ENCODE results near the gene PAK1. TPM values are rescaled to one million over a fixed set of nuclear protein-coding genes. Genes with fewer than 3 reads are reported as not detected.
A peak's percentile ranks its signal among the peaks of the same experiment; 100 is the strongest.

The PAK1 gene
- total RNA-seq, 1 donor from 2014 or later, result 41.0 TPM

- H3K79me2 ChIP-seq (ENCODE audit: insufficient read depth, low read length), result no peaks in the 10 kb centered on the region
- H3K4me2 ChIP-seq (ENCODE audit: low read length), result peak overlapping the region; percentile 21
- TF ChIP-seq CTCF (IDR thresholded peaks at IDR 0.05; ENCODE audit: insufficient read depth, low read depth, low read length) (no peak), EZH2 (IDR thresholded peaks at IDR 0.05; ENCODE audit: insufficient read depth, low read length) (no peak)
- H3K4me1 ChIP-seq (ENCODE audit: insufficient read depth, low read length), result peaks cover 16% of the 10 kb centered on the region
- no peaks in the 10 kb centered on the region for H4K20me1 ChIP-seq (ENCODE audit: insufficient read depth, low read length)
- H3K9me3 ChIP-seq (ENCODE audit: insufficient read depth, low read depth, low read length), result no peaks in the 10 kb centered on the region
- peak overlapping the region; percentile 1 for H3K27ac Mint-ChIP-seq (ENCODE audit: unreplicated experiment)
- H3K4me1 Mint-ChIP-seq (ENCODE audit: low read depth, unreplicated experiment), result peaks cover 31% of the 10 kb centered on the region
- no peaks in the 10 kb centered on the region for H3K9me3 Mint-ChIP-seq (ENCODE audit: unreplicated experiment)
- H3K27me3 Mint-ChIP-seq (ENCODE audit: low read depth, unreplicated experiment), result no peaks in the 10 kb centered on the region
- H3K4me3 Mint-ChIP-seq (ENCODE audit: unreplicated experiment), result no peak overlapping the region
- no peak overlapping the region for H3K4me3 ChIP-seq (ENCODE audit: insufficient read depth, low read depth, low read length)
- no peak overlapping the region for H2AFZ ChIP-seq (ENCODE audit: low read depth, low read length)
- FAIRE-seq (no peak), DNase-seq (ENCODE audit: low read depth) (peak; percentile 57)
- H3K9ac ChIP-seq (ENCODE audit: low read length), result no peak overlapping the region
- H3K27ac ChIP-seq (ENCODE audit: low read depth, low read length), result no peak overlapping the region
- no peaks in the 10 kb centered on the region for H3K27me3 ChIP-seq (ENCODE audit: insufficient read depth, low read length)
- peaks cover 2% of the 10 kb centered on the region for H3K36me3 ChIP-seq (ENCODE audit: insufficient read depth, low read length)
- peaks cover 14% of the 10 kb centered on the region for H3K36me3 Mint-ChIP-seq (ENCODE audit: low read depth, unreplicated experiment)
Observed at GRCh38 chr11:77381729-77382665, 91.9 kb downstream of the PAK1 start.

DNA sequence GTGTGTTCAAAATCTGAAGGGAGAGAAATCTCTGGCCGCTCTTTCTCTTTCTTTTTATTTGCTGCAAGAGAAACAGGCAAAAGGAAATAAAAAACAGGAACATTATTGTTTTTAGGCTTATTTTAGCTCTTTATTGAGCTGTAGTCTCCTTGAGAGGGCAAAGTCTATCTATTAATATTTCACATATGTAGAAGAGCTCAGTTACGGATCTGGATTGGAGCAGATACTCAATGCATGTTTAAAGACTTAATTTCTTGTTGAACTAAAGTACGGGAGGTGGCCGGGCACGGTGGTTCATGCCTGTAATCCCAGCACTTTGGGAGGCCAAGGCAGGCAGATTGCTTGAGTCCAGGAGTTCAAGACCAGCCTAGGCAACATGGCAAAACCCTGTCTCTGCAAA, 94.0 kb downstream of the PAK1 start:
- no peak for DNase-seq (ENCODE audit: low read depth)
- TF ChIP-seq CTCF (IDR thresholded peaks at IDR 0.05; ENCODE audit: insufficient read depth, low read depth, low read length) (no peak), EZH2 (IDR thresholded peaks at IDR 0.05; ENCODE audit: insufficient read depth, low read length) (no peak)
- Histone ChIP-seq H3K9ac (ENCODE audit: low read length) (no peak overlapping the region), H3K27me3 (ENCODE audit: insufficient read depth, low read length) (no peaks in the 10 kb centered on the region), H3K79me2 (ENCODE audit: insufficient read depth, low read length) (no peaks in the 10 kb centered on the region), H2AFZ (ENCODE audit: low read depth, low read length) (no peak overlapping the region), H3K4me3 (ENCODE audit: insufficient read depth, low read depth, low read length) (no peak overlapping the region), H3K9me3 (ENCODE audit: insufficient read depth, low read depth, low read length) (no peaks in the 10 kb centered on the region), H3K4me2 (ENCODE audit: low read length) (no peak overlapping the region), H4K20me1 (ENCODE audit: insufficient read depth, low read length) (no peaks in the 10 kb centered on the region), H3K27ac (ENCODE audit: low read depth, low read length) (no peak overlapping the region), H3K36me3 (ENCODE audit: insufficient read depth, low read length) (peaks cover 2% of the 10 kb centered on the region), H3K4me1 (ENCODE audit: insufficient read depth, low read length) (peaks cover 20% of the 10 kb centered on the region)
- Mint-ChIP-seq H3K27ac (ENCODE audit: unreplicated experiment) (no peak overlapping the region), H3K4me3 (ENCODE audit: unreplicated experiment) (no peak overlapping the region), H3K4me1 (ENCODE audit: low read depth, unreplicated experiment) (peaks cover 29% of the 10 kb centered on the region), H3K9me3 (ENCODE audit: unreplicated experiment) (no peaks in the 10 kb centered on the region), H3K36me3 (ENCODE audit: low read depth, unreplicated experiment) (peaks cover 11% of the 10 kb centered on the region), H3K27me3 (ENCODE audit: low read depth, unreplicated experiment) (no peaks in the 10 kb centered on the region)
- FAIRE-seq, result no peak

GRCh38 chr11:77379253-77379652, 94.6 kb downstream of the PAK1 start:
- H3K4me3 Mint-ChIP-seq (ENCODE audit: unreplicated experiment), result no peak overlapping the region

More at GRCh38 chr11:77379253-77379652, 94.6 kb downstream of the PAK1 start:
- H3K27ac Mint-ChIP-seq (ENCODE audit: unreplicated experiment), result no peak overlapping the region
- Histone ChIP-seq H3K9me3 (ENCODE audit: insufficient read depth, low read depth, low read length) (no peaks in the 10 kb centered on the region), H3K4me2 (ENCODE audit: low read length) (no peak overlapping the region), H4K20me1 (ENCODE audit: insufficient read depth, low read length) (no peaks in the 10 kb centered on the region), H3K9ac (ENCODE audit: low read length) (no peak overlapping the region), H3K36me3 (ENCODE audit: insufficient read depth, low read length) (peaks cover 2% of the 10 kb centered on the region), H3K4me1 (ENCODE audit: insufficient read depth, low read length) (peaks cover 27% of the 10 kb centered on the region), H3K27ac (ENCODE audit: low read depth, low read length) (no peak overlapping the region), H3K4me3 (ENCODE audit: insufficient read depth, low read depth, low read length) (no peak overlapping the region), H3K27me3 (ENCODE audit: insufficient read depth, low read length) (no peaks in the 10 kb centered on the region), H2AFZ (ENCODE audit: low read depth, low read length) (no peak overlapping the region), H3K79me2 (ENCODE audit: insufficient read depth, low read length) (no peaks in the 10 kb centered on the region)
- peak; percentile 63 for DNase-seq (ENCODE audit: low read depth)
- FAIRE-seq, result no peak
- TF ChIP-seq EZH2 (IDR thresholded peaks at IDR 0.05; ENCODE audit: insufficient read depth, low read length), result no peak
- TF ChIP-seq CTCF (IDR thresholded peaks at IDR 0.05; ENCODE audit: insufficient read depth, low read depth, low read length), result no peak
- no peaks in the 10 kb centered on the region for H3K27me3 Mint-ChIP-seq (ENCODE audit: low read depth, unreplicated experiment)
- peaks cover 36% of the 10 kb centered on the region for H3K4me1 Mint-ChIP-seq (ENCODE audit: low read depth, unreplicated experiment)
- no peaks in the 10 kb centered on the region for H3K9me3 Mint-ChIP-seq (ENCODE audit: unreplicated experiment)
- H3K36me3 Mint-ChIP-seq (ENCODE audit: low read depth, unreplicated experiment), result peaks cover 11% of the 10 kb centered on the region
